PC-9 (cell line): ENCODE measurements around the gene DENND1A. TPM values are rescaled to one million over a fixed set of nuclear protein-coding genes. Genes with fewer than 3 reads are reported as not detected.

Experiments
- BruUV-seq: library from RNA; stranded (reverse); fragments of 400-500 nt; replicated peaks from 2 replicates; lab custom pipeline; 2021; lab: Mats Ljungman, UMichigan
- CTCF ChIA-PET: fragments of 300-600 bp; sonication (Branson Sonifier 250); formaldehyde crosslinking; loops from one replicate; lab custom pipeline; 2022; ENCODE audit warnings: antibody characterized with exemption; lab: Charles Lee
- POLR2A ChIA-PET: fragments of 300-600 bp; sonication (Branson Sonifier 250); formaldehyde crosslinking; loops from one replicate; lab custom pipeline; 2022; ENCODE audit warnings: antibody characterized with exemption; ENCODE audit not compliant: unreplicated experiment; lab: Charles Lee
- DNase-seq, 2 experiments: peaks; one replicate each; pipeline versions ENCODE4 v3.0.0 to v3.0.0-alpha.2; 2015 to 2022; ENCODE audit warnings: mixed read lengths in 1 of 2
- H2AFZ ChIP-seq: fragments of 200-600 bp; sonication (generic); 2 replicates; pipeline ENCODE4 v1.8.1; 2017; ENCODE audit warnings: antibody characterized with exemption
- H3F3A ChIP-seq: fragments of 200-600 bp; sonication (generic); 2 replicates; pipeline ENCODE4 v1.8.1; 2017; ENCODE audit warnings: antibody characterized with exemption, mild to moderate bottlenecking, low read depth; ENCODE audit not compliant: insufficient read depth
- H3K27ac ChIP-seq: fragments of 200-600 bp; sonication (generic); 2 replicates; pipeline ENCODE4 v1.6.1; 2016; ENCODE audit warnings: mixed run types
- H3K27me3 ChIP-seq: fragments of 200-600 bp; sonication (generic); 2 replicates; pipeline ENCODE4 v1.6.1; 2016; ENCODE audit warnings: low read depth, mixed run types; ENCODE audit not compliant: insufficient read depth
- H3K36me3 ChIP-seq: fragments of 200-600 bp; sonication (generic); 2 replicates; pipeline ENCODE4 v1.6.1; 2016; ENCODE audit warnings: low read depth, mixed run types
- H3K4me1 ChIP-seq: fragments of 200-600 bp; sonication (generic); replicated peaks from 2 replicates; pipeline ENCODE4 v1.6.1; 2016; ENCODE audit warnings: mixed run types; ENCODE audit not compliant: insufficient read depth
- H3K4me2 ChIP-seq: fragments of 200-600 bp; sonication (generic); 2 replicates; pipeline ENCODE4 v1.6.1; 2017; ENCODE audit warnings: mixed run types
- H3K4me3 ChIP-seq: fragments of 200-600 bp; sonication (generic); 2 replicates; pipeline ENCODE4 v1.6.1; 2016; ENCODE audit warnings: mixed run types
- H3K79me2 ChIP-seq: fragments of 200-600 bp; sonication (generic); 2 replicates; pipeline ENCODE4 v1.6.1; 2017; ENCODE audit warnings: low read depth, mixed run types
- H3K9me2 ChIP-seq: fragments of 200-600 bp; sonication (generic); 2 replicates; pipeline ENCODE4 v1.8.1; 2017; ENCODE audit warnings: mild to moderate bottlenecking; ENCODE audit not compliant: insufficient read depth
- H3K9me3 ChIP-seq: fragments of 200-600 bp; sonication (generic); 2 replicates; pipeline ENCODE4 v1.8.1; 2016; ENCODE audit warnings: low read depth; ENCODE audit not compliant: insufficient read depth
- H4K20me1 ChIP-seq: fragments of 200-600 bp; sonication (generic); 2 replicates; pipeline ENCODE4 v1.8.1; 2017; ENCODE audit not compliant: insufficient read depth
- EZH2 ChIP-seq: fragments of 200-600 bp; sonication (generic); IDR thresholded peaks from 2 replicates; pipeline ENCODE4 v1.8.0; 2017; ENCODE audit warnings: antibody characterized with exemption, low read depth
- intact Hi-C: fragments of 100-400 bp; cut with micrococcal nuclease; formaldehyde crosslinking; loops from one replicate; pipeline ENCODE4 v1.10.0; 2022; ENCODE audit not compliant: unreplicated experiment
- total RNA-seq: library from RNA; stranded (reverse); gene quantifications from 2 replicates; pipeline ENCODE4 v1.2.3, GENCODE V29; 2021
- TF ChIP-seq, protein P1 (sequence below): fragments of 200-600 bp; sonication (generic); conservative IDR thresholded peaks from 2 replicates; pipeline ENCODE4 v1.6.1; 2017; ENCODE audit warnings: mixed run types, antibody characterized with exemption, mild to moderate bottlenecking, moderate library complexity

Gene DENND1A
- total RNA-seq, 1 experiment from 2014 or later: 37.7 TPM

DNA sequence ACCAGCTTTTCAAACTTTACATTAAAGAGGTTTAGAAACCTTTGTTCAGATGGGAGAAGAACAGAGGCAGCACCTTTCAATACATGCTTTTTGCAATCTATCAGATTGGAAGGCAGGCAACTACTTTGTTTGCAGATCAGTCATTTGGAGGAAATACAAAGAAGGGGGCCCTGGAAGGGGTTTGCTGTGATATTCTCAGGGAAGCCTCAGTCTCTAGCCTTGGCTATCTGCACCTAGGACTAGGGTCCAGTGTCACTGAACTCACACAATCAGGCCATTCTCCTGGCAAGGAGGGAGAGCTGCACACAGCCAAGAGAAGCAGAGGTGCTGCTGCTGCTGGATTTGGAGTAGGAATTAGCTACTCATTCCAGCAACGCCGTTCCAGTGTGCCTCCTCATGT, 494.5 kb downstream of the DENND1A start:
- Histone ChIP-seq H3K4me3 (no peak overlapping the region), H3K36me3 (no peaks in the 10 kb centered on the region; the same call in 1 of the 2 replicates), H3K79me2 (no peaks in the 10 kb centered on the region), H3F3A (no peaks in the 10 kb centered on the region), H3K9me3 (no peaks in the 10 kb centered on the region), H3K27ac (no peak overlapping the region), H3K9me2 (no peaks in the 10 kb centered on the region), H2AFZ (no peak overlapping the region), H3K4me1 (no peaks in the 10 kb centered on the region), H4K20me1 (no peaks in the 10 kb centered on the region), H3K27me3 (no peaks in the 10 kb centered on the region), H3K4me2 (no peak overlapping the region)
- no peak for DNase-seq
- POLR2A ChIA-PET: interaction anchor here (0.5 kb wide), 1 partner anchor 14 kb away, joined by 3 read pairs; no protein-coding TSS in a partner anchor
- TF ChIP-seq EZH2: no peak
- CTCF ChIA-PET: interaction anchor here (0.6 kb wide), 2 partner anchors 13 to 289 kb away, joined by 3 to 9 read pairs; no protein-coding TSS in a partner anchor
- BruUV-seq: no TSS peak
- intact Hi-C loops: no loop called here

DNA sequence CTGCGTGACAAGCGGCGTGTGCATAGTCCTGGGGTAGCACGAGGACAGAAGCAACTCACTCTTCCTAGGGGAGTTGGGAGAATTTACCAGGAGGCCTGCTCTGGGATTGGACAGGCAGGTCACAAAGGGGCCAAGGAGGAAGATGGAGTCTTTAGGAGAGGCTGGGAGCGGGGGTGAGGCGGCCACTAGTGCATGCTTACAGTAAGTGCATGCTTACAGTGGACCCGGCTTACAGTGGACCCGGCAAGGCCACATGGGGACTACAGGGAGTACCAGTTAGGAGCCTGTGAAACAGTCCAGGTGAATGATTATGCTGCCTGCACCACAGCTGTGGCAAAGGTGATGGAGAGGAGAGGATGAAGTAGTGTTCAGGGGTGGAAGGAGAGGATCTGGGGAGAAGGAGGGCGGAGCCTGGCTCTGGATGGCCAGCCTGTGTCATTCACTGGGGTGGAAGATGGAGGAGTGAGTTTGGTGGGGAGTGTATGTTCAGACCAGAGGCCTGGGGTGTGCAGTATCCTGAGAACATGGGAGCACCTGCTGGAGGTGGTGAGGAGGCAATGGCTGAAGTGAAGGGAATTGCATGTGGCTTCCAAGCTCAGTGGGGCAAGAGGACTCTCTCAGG, 495.2 kb downstream of the DENND1A start:
- intact Hi-C loops: no loop called here
- Histone ChIP-seq H3K79me2 (no peaks in the 10 kb centered on the region), H3K9me3 (no peaks in the 10 kb centered on the region), H3K4me2 (no peak overlapping the region), H3K4me1 (no peaks in the 10 kb centered on the region), H3K36me3 (no peaks in the 10 kb centered on the region; the same call in 1 of the 2 replicates), H2AFZ (no peak overlapping the region), H3K9me2 (no peaks in the 10 kb centered on the region), H4K20me1 (no peaks in the 10 kb centered on the region), H3K27me3 (no peaks in the 10 kb centered on the region), H3K27ac (no peak overlapping the region), H3F3A (no peaks in the 10 kb centered on the region), H3K4me3 (no peak overlapping the region)
- BruUV-seq: no TSS peak
- ChIA-PET POLR2A (interaction anchor here (0.5 kb wide), 1 partner anchor 13 kb away, joined by 3 read pairs; no protein-coding TSS in a partner anchor), CTCF (interaction anchor here (0.6 kb wide), 1 partner anchor 290 kb away, joined by 3 read pairs; no protein-coding TSS in a partner anchor)
- DNase-seq: no peak
- TF ChIP-seq, protein P1, sequence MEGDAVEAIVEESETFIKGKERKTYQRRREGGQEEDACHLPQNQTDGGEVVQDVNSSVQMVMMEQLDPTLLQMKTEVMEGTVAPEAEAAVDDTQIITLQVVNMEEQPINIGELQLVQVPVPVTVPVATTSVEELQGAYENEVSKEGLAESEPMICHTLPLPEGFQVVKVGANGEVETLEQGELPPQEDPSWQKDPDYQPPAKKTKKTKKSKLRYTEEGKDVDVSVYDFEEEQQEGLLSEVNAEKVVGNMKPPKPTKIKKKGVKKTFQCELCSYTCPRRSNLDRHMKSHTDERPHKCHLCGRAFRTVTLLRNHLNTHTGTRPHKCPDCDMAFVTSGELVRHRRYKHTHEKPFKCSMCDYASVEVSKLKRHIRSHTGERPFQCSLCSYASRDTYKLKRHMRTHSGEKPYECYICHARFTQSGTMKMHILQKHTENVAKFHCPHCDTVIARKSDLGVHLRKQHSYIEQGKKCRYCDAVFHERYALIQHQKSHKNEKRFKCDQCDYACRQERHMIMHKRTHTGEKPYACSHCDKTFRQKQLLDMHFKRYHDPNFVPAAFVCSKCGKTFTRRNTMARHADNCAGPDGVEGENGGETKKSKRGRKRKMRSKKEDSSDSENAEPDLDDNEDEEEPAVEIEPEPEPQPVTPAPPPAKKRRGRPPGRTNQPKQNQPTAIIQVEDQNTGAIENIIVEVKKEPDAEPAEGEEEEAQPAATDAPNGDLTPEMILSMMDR: no peak
- no peak for TF ChIP-seq EZH2

DNA sequence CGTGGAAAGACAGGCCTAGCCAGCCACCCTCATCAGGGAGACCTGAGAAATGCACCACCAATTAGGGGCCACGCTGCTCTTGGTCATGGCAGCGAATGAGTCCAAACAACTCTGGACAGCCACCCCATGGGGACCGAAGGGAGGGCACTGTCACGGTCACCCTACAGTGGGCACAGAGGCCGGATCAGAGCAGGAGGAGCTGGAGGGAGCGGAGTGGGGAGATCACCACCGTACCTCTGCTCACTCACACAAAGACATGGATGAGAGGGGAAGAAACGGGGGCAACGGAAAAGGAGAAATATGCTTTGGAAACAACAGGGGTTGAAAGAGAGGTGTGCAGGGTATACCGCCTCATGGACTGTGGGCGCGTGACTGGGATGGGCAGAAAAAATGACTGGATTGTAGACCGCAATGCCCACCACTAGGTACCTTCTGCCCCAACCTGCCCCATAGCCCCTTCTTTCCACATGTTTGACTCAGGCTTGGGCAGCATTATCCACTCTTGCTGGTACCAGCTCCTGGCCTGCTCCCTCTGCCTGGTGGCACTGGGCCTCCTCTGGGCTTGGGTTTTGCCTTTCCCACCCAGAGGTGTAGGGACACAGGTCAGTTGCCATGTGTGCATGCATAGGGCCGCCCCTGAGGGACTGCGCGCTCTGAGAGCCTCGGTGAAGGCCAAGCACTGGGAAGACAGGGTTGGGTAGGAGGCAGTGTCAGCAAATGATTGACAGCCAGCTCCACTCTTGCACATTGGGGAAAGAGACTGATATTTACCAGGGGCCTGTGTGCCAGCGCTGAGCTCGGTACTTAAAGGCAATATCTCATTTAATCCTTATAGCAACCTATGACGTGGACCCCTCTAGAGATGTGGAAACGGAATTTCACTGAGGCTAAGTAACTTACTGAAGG, 497.3 kb downstream of the DENND1A start:
- H3K9me3 ChIP-seq: no peaks in the 10 kb centered on the region
- ChIA-PET POLR2A (no interaction called here), CTCF (no interaction called here)
- no peaks in the 10 kb centered on the region for H3K4me1 ChIP-seq
- H4K20me1 ChIP-seq: no peaks in the 10 kb centered on the region
- H3K4me2 ChIP-seq: no peak overlapping the region
- H3K27me3 ChIP-seq: no peaks in the 10 kb centered on the region
- no peaks in the 10 kb centered on the region; the same call in 1 of the 2 replicates for H3K36me3 ChIP-seq
- intact Hi-C loops: no loop called here
- TF ChIP-seq EZH2: no peak
- TF ChIP-seq, protein P1: no peak
- no peak overlapping the region for H3K4me3 ChIP-seq
- no peak for DNase-seq
- no TSS peak for BruUV-seq
- no peaks in the 10 kb centered on the region for H3F3A ChIP-seq
- H3K27ac ChIP-seq: no peak overlapping the region
- no peaks in the 10 kb centered on the region for H3K79me2 ChIP-seq
- no peaks in the 10 kb centered on the region for H3K9me2 ChIP-seq
- H2AFZ ChIP-seq: no peak overlapping the region
